ENCODE results near the gene SLC16A12. TPM values are rescaled to one million over a fixed set of nuclear protein-coding genes. Genes with fewer than 3 reads are reported as not detected.
"Not testable (repeated sequence)": the region's sequence is repeated elsewhere in the genome, so short reads cannot be mapped to it uniquely, and the experiment has no call there.

SLC16A12 gene
- total RNA-seq, 1 experiment from 2014 or later = 0.09 TPM

DNA sequence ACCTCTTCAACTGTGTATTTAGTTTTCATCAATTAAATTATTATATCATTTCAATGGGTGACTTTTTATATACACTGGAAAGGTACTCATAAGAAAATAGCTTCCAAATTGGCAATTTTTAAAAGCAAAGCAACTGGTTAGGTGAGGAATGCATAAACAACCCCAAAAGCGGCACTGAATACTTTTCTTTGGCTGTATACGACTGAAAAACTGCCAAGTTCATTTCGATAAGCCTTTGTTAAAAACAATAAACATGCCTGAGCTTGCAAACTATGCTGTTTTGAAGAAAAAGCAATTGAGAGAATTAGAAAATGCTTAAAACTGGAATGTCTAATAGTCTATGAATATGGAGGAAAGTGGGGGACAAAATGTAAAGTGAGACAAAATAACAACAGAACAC lies 2.9 kb downstream of the SLC16A12 start:
- peaks cover 13% of the 10 kb centered on the region for H3K4me1 Mint-ChIP-seq (ENCODE audit: insufficient read depth, unreplicated experiment)
- BruUV-seq (replicated peaks) = no TSS peak
- no peak overlapping the region for H3K27ac Mint-ChIP-seq (ENCODE audit: low read depth, unreplicated experiment)
- H3K27me3 Mint-ChIP-seq (ENCODE audit: insufficient read depth, unreplicated experiment) = no peaks in the 10 kb centered on the region
- H3K4me3 Mint-ChIP-seq (ENCODE audit: unreplicated experiment) = peak overlapping the region; percentile 33
- POLR2A ChIA-PET = interaction anchor here (0.6 to 3.8 kb wide), 16 partner anchors 9 to 684 kb away, joined by 3 to 36 read pairs (median 4); partner anchors contain the start of gene KIF20B
- CTCF ChIA-PET = interaction anchor here (0.6 to 1.2 kb wide), 2 partner anchors 19 to 54 kb away, joined by 3 read pairs; no protein-coding TSS in a partner anchor
- no peaks in the 10 kb centered on the region for H3K9me3 Mint-ChIP-seq (ENCODE audit: unreplicated experiment)
- TF ChIP-seq, protein P1, sequence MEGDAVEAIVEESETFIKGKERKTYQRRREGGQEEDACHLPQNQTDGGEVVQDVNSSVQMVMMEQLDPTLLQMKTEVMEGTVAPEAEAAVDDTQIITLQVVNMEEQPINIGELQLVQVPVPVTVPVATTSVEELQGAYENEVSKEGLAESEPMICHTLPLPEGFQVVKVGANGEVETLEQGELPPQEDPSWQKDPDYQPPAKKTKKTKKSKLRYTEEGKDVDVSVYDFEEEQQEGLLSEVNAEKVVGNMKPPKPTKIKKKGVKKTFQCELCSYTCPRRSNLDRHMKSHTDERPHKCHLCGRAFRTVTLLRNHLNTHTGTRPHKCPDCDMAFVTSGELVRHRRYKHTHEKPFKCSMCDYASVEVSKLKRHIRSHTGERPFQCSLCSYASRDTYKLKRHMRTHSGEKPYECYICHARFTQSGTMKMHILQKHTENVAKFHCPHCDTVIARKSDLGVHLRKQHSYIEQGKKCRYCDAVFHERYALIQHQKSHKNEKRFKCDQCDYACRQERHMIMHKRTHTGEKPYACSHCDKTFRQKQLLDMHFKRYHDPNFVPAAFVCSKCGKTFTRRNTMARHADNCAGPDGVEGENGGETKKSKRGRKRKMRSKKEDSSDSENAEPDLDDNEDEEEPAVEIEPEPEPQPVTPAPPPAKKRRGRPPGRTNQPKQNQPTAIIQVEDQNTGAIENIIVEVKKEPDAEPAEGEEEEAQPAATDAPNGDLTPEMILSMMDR (IDR thresholded peaks at IDR 0.05; ENCODE audit: unreplicated experiment) = no peak
- DNase-seq (ENCODE audit: unreplicated experiment) = no peak
- no peaks in the 10 kb centered on the region for H3K36me3 Mint-ChIP-seq (ENCODE audit: insufficient read depth, unreplicated experiment)
- intact Hi-C loops (cut with micrococcal nuclease) = no loop called here

DNA sequence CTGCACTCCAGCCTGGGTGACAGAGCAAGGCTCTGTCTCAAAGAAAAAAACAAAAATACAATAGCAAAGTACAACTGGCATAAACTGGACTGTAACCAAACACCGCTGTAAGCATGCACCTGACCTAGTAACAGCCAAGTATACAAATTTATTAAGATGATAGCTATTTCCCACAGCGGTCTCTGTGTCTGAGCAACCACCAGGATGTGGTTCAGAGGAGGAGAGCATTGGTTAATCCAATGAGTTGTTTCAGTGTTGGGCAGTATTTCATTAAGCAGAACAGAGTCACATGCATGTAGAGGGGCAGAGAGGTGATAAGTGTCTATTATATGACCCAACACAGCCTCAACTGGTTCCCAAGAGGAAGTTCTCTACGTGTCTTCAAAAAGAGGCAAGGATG lies 4.0 kb downstream of the SLC16A12 start:
- DNase-seq (ENCODE audit: unreplicated experiment) = no peak
- Mint-ChIP-seq H3K4me1 (ENCODE audit: insufficient read depth, unreplicated experiment) (peaks cover 13% of the 10 kb centered on the region), H3K36me3 (ENCODE audit: insufficient read depth, unreplicated experiment) (no peaks in the 10 kb centered on the region), H3K27ac (ENCODE audit: low read depth, unreplicated experiment) (no peak overlapping the region), H3K4me3 (ENCODE audit: unreplicated experiment) (no peak overlapping the region), H3K9me3 (ENCODE audit: unreplicated experiment) (no peaks in the 10 kb centered on the region), H3K27me3 (ENCODE audit: insufficient read depth, unreplicated experiment) (no peaks in the 10 kb centered on the region)
- ChIA-PET CTCF (interaction anchor here (0.6 kb wide), 3 partner anchors 110 to 310 kb away, joined by 3 read pairs; no protein-coding TSS in a partner anchor), POLR2A (interaction anchor here (1.1 to 3.8 kb wide), 5 partner anchors 10 to 170 kb away, joined by 3 to 36 read pairs (median 7); partner anchors contain the start of gene KIF20B)
- intact Hi-C loops (cut with micrococcal nuclease) = no loop called here
- no TSS peak for BruUV-seq (replicated peaks)
- TF ChIP-seq, protein P1 (IDR thresholded peaks at IDR 0.05; ENCODE audit: unreplicated experiment) = no peak

DNA sequence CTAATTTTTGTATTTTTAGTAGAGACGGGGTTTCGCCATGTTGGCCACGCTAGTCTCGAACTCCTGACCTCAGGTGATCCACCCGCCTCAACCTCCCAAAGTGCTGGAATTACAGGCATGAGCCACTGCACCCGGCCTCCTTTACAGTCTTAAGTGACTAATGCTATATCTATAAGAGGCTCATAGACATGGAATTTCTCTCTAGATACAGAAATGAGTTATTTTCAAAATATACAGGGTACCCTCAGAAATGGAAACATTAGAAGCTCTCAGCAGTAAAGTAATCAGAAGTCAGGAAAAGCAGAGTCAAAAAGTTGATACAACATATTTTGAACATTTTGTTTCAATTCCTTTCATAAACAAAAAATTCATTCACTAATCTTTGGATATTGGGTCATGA lies 5.7 kb downstream of the SLC16A12 start:
- H3K27ac Mint-ChIP-seq (ENCODE audit: low read depth, unreplicated experiment); H3K9me3 Mint-ChIP-seq (ENCODE audit: unreplicated experiment); H3K4me3 Mint-ChIP-seq (ENCODE audit: unreplicated experiment); DNase-seq (ENCODE audit: unreplicated experiment); CTCF ChIA-PET; intact Hi-C loops (cut with micrococcal nuclease); BruUV-seq (replicated peaks); H3K36me3 Mint-ChIP-seq (ENCODE audit: insufficient read depth, unreplicated experiment); POLR2A ChIA-PET; H3K27me3 Mint-ChIP-seq (ENCODE audit: insufficient read depth, unreplicated experiment): not testable (repeated sequence)
- peaks cover 13% of the 10 kb centered on the region for H3K4me1 Mint-ChIP-seq (ENCODE audit: insufficient read depth, unreplicated experiment)

DNA sequence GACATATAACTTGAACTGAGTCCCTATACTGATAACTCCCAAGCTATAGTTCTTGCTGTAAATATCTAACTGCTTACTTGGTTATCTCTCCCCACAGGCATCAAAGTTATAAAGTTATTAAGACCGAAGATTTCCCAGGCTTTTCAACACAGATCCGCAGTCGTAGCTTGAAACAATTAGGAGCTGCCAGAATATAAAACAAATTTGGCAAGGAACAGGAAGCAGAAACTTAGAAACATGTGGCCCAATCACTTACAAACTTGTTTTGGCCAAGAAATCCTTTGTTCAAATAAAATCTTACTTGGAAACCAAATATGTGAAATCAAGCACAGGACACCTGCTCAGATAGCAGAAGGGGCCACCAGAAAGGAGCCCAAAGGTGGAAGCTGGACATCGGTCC lies 9.0 kb downstream of the SLC16A12 start:
- no peaks in the 10 kb centered on the region for H3K27me3 Mint-ChIP-seq (ENCODE audit: insufficient read depth, unreplicated experiment)
- no peak overlapping the region for H3K27ac Mint-ChIP-seq (ENCODE audit: low read depth, unreplicated experiment)
- no peaks in the 10 kb centered on the region for H3K9me3 Mint-ChIP-seq (ENCODE audit: unreplicated experiment)
- no peak for DNase-seq (ENCODE audit: unreplicated experiment)
- no peaks in the 10 kb centered on the region for H3K4me1 Mint-ChIP-seq (ENCODE audit: insufficient read depth, unreplicated experiment)
- H3K4me3 Mint-ChIP-seq (ENCODE audit: unreplicated experiment) = no peak overlapping the region
- ChIA-PET POLR2A (no interaction called here), CTCF (interaction anchor here (0.6 to 1.2 kb wide), 2 partner anchors 10 to 95 kb away, joined by 3 to 5 read pairs; no protein-coding TSS in a partner anchor)
- intact Hi-C loops (cut with micrococcal nuclease) = no loop called here
- no TSS peak for BruUV-seq (replicated peaks)
- TF ChIP-seq, protein P1 (IDR thresholded peaks at IDR 0.05; ENCODE audit: unreplicated experiment) = no peak
- no peaks in the 10 kb centered on the region for H3K36me3 Mint-ChIP-seq (ENCODE audit: insufficient read depth, unreplicated experiment)

Measured in MCF 10A (cell line).